ENCODE measurements around the gene PRR36.
A peak's percentile ranks its signal among the peaks of the same experiment; 100 is the strongest.
"Not testable (repeated sequence)": the region's sequence is repeated elsewhere in the genome, so short reads cannot be mapped to it uniquely, and the experiment has no call there.

PRR36 gene

DNA sequence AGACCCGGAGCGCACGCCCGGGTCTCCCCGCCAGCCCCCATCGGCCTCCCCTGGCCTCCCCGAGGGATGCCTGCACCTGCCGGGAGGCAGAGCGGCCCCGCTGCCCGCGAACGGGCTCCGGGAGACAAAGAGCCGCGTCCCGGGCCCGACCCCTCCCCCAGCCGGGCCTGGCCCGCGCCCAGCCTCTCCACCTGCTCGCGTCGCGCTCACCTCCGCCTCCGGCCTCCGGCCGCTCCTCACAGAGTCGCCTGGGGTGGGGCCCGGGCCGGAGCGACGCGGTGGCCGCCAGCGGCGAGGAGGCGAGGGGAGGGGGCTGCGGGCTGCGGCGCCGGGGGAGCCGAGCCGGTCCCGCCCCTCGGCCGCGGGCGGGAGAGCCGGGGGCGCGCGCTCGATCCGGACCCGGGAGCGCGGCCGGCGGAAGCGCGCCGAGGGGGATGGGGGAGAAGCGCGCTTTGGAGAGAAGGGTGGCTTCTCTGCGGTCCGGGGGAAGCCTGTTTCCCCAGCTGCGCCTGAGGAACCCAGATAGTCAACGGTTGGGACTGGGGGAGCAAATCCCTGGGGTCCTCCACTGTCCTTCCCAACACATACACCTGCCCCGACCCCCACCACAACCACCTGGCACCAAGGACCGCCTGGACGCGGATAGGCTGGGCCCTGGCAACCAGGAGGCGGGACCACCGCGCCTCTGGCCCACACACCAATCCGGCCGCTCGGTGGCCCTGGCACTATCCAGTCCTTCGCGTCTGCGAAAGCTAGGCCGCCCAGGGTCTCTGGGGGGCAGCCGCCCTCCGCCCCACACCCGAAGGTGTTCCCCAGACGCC lies at the start of gene PRR36:
Gene PRR36 (minus strand): TSS at position 315 of the 821 bp plus-strand sequence. CDS start 701 bp downstream, outside the sequence.
- DNase-seq = peak; percentile 32

DNA sequence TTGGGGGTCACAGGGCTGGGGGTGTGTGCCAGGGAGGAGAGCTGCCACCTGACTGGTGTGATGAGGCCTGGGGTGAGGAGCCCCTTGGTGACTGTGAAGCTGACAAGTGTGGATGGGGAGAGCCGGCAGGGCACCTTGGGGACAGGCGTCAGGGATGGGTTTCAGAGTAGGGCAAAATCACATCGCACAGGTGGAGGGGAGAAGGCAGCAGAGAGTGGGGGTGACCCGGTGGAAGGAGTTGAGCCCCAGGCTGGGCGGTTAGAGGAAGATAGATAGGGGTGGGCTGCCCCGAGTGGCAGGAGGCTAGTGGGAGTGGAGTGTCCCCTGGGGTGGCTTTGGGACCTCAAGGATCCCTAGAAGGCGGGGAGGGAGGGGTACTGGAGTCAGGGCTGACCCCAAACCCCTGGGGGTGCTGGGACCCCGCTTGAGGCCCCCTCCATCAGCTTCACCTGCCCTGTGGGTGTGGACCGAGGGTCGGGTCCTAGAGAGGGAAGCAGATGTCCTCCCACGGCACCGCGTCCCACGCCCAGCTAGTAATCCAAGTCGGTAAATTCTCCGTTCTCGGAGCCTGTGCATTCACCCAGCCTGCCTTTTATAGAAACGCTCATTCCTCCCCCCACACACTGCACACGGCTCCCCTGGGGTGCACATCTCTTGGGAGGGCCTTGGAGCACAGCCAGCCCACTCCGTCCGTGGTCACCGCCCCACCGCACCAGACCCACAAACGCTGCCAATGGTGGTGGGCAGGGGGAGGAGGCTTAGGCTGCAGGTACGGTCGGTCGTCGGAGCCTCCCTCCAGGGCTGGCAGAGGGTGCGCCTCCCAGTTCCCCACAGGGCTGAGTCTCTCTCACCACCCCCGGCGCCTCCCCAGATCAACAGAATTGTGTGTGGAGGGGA lies 49.4 kb upstream of the PRR36 start:
- no peak for DNase-seq

DNA sequence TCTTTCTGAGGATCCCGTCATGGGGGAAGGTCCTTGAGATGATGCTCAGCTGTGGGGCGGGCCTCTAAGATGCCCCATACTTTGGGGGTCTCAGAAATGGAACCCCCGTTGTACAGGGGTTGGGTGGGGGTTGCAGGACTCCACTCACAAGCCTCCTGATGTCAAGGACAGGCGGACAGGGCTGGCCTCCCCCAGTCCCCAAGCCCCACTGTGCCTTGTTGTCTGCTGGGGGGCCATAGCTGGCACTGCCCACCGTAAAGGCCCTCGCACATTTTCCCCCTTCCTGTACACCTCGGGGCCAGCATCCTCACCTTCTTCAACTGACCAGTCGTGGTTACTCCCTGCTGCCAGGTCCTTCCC lies 48.6 kb upstream of the PRR36 start:
- no peak for DNase-seq

DNA sequence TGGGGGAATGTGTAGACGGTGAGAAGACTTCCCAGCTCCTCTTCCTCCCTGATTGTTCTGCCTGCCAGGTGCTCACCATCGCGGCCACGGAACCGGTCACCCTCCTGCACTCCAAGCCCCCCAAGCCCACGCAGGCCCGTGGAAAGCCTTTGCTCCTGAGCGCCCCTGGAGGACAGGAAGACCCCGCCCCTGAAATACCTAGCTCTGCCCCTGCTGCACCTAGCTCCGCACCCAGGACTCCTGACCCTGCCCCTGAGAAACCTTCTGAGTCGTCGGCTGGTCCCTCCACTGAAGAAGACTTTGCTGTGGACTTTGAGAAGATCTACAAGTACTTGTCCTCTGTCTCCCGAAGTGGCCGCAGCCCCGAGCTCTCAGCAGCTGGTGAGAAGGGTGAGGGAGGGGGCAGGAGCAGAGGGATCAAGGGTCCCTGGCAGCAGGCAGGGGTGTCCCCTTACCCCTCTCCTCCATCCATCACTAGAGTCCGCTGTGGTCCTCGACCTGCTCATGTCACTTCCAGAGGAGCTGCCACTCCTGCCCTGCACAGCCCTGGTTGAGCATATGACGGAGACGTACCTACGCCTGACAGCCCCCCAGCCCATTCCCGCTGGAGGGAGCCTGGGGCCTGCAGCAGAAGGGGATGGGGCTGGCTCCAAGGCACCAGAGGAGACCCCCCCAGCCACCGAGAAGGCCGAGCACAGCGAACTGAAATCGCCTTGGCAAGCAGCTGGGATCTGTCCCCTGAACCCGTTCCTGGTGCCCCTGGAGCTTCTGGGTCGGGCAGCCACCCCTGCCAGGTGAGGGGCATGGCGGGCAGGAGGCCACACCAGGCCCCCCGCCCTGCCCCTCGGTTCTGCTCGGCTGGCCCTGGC lies 48.0 kb upstream of the PRR36 start:
- no peak for DNase-seq

DNA sequence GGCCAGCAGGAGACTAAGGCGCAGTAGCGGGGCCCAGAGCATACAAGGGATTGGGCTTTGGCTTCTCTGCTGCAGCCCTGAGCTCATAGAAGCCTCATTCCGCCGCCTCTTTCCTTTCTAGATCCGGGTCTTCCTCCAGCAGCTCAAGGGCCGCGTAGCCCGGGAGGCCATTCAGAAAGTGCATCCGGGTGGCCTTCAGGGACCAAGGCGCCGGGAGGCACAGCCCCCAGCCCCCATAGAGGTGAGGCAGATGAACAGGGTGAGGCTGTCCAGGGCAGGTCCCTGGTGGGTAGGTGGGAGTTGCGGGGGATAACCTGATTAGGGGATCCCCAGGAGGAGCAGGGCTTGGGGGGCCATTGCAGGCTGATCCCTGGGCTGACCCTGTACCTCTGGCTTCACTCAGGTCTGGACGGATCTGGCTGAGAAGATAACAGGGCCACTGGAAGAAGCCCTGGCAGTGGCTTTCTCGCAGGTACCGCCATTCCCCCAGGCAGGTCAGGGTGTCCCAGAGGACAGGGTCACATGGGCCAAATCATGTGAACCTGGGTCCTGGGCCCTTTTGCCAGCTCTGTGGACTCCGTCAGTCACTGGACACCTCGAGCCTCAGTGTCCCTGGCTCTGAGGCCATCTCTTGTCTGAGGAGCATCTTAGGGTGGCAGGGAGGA lies 47.2 kb upstream of the PRR36 start:
- no peak for DNase-seq

DNA sequence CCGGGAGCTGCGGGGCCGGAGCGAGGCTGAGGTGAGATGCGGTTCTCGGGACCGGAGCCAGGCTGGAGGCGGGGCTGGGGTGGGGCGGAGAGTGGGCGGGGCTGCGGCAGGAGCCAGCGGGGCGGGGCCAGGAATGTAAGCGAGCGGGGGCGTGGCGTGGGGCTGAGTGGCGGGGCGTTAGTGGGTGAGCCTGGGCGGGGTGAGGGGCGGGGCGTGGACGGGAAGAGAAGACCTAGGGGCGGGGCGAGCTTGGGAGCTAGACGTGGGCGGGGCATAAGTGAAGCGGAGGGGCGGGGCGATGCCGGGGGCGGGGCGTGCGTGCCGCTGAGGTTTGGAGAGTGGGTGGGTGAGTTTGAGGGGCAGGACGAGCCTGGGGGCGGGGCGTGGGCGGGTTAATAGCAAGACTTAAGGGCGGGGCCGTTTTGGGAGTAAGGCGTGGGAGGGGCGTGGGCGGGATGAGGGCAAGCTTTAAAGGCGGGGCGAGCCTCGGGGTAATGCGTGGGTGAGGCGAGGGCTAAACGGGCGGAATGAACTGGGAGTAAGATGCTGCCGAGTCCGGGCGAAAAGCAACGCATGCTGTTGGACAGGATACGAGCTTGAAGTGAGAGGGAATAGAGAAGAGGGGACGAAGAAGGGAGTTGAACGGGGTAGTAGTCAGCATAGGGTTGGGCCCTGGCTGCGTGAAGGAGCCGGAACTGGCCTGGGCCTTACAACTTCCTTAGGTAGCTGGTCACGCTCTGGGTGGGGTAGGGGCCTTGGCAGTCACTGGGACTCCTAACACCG lies 46.5 kb upstream of the PRR36 start:
- DNase-seq = peak; percentile 95

DNA sequence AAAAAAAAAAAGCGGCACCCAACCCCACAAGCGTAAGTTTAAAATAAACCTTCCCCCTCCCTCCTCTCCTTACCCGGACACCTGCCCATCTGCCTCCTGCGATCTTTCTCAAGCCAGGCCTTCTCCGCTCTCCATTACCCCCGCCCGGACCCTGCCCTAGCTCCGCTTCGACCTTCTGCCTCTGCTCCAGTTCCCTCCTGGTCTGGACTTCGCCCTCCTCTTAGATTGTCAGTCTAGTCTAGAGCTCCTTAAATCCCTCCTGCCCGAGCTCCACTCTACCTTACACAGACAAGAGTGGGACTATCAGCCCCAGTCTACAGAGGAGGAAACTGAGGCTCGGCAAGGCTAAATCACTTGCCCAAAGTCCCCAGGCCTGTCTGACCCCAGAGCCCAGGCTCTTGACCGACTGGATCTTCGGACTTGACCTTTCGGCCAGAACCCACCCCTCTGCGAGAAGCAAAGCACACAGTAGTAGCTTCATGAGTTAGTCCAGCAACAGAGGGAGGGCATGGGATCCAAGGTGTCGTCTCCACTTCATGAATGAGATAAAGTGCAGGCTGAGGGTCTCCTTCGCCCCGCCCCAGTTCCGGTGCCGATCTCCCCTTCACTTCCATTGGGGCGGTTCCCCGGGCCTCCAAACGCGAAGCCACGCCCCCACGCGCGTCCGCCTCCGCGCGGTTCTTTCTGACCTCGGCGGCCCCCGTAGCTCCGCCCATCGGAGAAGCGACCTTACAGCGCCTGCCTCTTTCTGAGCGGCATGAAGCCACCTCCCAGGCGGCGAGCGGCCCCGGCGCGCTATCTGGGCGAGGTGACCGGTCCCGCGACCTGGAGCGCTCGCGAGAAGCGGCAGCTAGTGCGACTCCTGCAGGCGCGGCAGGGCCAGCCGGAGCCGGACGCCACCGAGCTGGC lies 45.7 kb upstream of the PRR36 start, which contains the start of gene SNAPC2:
Gene SNAPC2 (plus strand): TSS at position 729 of the 909 bp plus-strand sequence. CDS start 29 bp downstream, at position 758.
- DNase-seq = peak; percentile 90

DNA sequence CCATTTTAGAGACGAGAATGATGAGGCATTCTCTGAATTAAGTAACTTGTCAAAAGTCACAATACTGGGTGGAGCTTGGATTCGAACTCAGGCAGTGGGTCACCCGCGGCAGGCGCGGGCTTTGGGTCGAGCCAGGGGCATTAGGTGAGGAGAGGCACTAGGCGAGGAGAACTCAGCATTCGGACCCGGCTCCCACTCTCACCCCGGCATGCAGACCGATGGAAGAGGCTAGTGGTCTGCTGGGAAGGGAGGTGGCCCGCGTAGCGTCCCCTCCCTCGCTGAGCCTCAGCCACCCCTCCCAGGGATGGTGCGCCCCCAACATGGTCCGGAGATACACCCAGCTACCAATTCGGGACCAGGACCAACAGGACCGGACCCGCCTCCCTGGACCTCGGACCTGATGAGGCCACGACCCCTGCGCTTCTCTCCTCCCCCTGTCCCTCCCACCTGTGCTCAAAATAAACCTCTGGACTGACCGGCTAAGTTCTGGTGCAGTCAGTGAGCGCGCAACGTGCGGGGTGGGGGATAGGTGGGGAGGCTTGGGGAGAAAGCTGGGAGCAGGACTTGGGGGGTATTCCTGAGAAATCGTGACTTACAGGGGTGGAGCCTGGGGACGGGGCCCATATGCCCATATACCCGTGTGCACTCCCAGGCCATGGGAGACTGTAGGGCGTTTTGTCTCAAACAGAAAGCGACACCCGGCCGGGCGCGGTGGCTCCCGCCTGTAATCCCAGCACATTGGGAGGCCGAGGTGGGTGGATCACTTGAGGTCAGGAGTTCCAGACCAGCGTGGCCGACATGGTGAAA lies 44.6 kb upstream of the PRR36 start:
- no peak for DNase-seq

DNA sequence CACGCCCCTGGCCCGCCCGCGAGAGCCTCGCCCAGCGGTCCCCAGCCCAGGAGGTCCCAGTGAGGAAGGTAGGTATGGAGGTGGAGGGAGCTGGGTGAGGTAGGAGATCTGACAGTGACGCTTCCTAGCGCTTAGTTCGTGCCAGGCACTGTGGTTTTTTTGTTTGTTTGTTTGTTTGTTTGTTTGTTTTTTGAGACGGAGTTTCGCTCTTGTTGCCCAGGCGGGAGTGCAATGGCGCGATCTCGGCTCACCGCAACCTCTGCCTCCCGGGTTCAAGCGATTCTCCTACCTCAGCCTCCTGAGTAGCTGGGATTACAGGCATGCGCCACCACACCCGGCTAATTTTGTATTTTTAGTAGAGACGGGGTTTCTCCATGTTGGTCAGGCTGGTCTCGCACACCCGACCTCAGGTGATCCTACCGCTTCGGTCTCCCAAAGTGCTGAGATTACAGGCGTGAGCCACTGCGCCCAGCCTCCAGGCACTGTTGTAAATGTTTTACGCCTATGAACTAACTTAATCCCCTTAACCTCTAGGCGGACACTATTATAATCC lies 43.9 kb upstream of the PRR36 start:
- not testable (repeated sequence) for DNase-seq

DNA sequence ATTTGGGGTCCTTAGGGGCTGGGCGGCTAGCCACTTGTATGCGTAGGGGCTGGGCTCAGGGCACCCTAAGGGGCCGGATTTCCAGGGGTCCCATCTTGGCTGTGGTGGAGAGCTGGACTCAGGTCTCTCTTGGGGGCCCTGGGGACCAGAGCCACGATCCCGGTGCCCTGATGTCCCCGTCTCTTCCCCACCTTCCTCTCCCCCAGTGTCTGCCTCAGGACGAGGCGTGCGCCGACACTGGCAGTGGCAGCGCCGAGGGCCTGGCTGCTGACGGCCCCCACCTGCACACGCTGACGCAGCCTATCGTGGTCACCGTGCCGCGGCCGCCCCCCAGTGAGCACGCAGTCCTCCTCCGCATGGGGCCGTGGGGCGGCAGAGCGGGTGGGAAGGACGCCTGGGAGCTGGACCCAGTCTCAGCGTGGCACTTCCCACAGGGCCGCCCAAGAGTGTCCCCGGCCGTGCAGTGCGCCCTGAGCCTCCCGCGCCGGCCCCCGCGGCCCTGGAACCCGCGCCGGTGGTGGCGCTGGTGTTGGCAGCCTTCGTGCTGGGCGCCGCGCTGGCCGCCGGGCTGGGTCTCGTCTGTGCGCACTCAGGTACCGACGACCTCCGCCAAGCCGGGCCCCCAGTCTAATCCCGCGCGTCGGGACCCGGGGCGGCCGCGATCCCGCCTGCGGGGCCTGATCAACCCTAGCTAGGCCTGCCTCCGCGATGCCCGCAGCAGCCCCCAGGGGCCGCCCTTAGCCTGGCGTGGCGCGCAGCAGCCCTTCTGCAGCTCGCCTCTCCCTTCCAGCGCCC lies 43.3 kb upstream of the PRR36 start:
- DNase-seq = peak; percentile 11

DNA sequence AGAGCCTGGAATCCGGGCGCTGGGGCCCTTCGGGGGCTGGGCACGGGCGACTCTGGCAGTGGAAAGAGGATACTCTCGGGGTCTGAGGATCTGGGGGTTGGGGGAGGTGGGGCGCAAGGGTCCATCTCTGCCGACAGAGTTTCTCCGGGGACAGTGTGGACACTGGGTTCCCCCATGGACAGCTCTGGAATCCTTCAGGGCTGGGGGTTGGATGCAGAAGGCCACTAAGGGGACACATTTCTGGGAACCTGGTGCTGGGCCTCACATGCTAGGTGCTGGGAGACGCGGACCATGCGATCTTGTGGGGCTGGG lies 42.7 kb upstream of the PRR36 start:
- no peak for DNase-seq

DNA sequence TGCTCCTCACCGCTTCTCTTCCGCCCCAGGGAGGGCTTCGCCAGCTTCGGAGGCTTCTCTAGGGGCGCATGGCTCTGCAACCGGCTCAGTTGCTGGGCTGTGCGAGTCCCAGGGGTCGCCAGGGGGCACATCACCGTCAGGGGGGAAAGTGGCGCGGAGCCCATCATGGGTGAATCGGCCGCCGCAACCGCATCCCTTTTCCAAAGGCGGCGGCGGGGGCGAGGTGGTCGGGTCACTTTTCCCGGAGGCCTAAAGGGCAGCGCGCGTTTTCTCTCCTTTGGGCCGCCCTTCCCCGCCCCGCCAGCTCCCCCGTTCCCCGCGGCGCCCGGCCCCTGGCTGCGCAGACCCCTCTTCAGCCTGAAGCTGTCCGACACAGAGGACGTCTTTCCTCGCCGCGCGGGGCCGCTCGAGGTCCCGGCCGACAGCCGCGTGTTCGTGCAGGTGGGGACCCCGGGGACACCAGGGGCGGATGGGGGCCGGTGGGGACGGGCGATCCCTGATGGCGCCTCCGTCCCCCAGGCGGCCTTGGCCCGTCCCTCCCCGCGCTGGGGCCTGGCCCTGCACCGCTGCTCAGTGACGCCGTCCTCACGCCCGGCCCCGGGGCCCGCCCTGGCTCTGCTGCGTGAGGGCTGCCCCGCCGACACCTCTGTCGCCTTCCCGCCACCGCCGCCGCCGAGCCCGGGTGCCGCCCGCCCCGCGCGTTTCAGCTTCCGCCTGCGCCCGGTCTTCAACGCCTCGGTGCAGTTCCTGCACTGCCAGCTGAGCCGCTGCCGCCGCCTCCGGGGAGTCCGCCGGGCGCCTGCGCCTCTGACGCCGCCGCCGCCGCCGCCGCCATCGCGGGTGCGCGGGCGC lies 42.1 kb upstream of the PRR36 start:
- no peak for DNase-seq

DNA sequence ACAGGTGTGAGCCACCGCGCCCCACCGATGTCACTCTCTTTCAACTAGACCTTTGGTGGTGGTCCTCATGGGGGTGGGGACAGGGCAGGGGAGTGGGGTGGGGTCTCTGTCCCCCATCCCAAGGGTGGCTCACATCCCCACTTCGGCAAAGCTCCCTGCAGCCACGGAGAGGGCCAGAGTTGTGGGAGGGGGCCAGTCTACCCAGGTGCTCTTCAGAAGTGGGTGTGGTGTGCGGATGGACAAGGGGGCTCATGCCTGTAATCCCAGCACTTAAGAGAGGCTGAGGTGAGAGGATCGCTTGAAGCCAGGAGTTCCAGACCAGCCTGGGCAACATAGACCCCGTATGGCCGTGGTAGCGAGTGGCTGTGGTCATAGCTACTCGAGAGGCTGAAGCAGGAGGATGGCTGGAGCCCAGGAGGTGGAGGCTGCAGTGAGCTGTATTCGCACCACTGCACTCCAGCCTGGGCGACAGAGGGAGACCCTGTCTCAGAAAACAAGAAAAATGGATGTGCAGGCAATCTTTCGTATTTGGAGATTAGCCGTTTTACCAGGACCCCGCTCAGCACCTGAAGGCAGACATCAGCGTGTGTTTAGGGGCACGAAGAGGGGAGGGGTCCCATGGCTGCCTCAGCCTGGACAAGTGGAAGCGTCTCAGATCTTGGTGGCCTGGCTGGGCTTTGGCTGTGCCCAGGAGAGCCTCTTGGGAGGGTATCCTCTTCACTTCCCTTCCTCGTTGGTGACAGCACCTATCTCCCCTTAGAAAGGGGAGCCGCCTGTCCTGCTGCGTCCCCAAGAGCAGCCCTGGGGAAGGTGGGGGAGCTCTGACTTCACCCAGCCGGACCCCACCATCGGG lies 41.3 kb upstream of the PRR36 start:
- no peak for DNase-seq

DNA sequence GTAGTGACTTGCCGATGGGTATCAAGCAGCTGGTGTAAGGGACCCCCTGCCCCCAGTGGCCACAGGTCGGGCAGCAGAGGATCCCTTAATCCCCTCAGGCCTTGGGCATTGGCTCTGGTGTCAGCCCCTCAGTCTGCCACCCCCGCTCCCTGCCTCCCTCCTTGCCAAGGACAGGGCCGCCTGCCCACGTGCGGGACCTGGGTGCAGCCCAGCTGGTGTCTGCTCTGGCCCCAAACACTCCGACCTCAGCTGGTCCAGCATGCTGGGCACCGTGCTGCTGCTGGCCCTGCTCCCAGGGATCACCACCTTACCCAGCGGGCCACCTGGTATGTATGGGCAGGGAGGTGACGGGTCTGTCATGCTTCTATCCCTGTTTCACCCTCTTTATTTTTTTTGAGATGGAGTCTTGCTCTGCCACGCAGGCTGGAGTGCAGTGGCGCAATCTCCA lies 40.4 kb upstream of the PRR36 start, which contains the start of gene TGFBR3L:
Gene TGFBR3L (plus strand): TSS at position 233 of the 448 bp plus-strand sequence.
- no peak for DNase-seq

DNA sequence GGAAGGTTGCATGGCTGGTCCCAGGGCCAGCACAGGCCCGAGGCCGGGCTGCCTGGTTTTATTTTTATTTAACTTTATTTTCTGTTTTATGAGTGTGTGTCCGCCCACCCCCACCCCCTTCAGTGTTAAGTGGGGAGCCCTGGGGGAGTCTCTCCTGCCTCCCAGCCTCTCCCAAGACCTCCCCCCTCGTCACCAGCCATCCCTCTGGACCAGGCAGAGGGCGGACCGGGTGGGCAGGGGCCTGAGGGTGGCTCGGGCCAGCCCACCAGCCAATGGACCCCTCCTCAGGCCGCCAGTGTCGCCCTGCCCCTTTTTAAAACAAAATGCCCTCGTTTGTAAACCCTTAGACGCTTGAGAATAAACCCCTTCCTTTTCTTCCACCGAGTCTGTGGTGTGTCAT lies 39.9 kb upstream of the PRR36 start:
- no peak for DNase-seq

DNA sequence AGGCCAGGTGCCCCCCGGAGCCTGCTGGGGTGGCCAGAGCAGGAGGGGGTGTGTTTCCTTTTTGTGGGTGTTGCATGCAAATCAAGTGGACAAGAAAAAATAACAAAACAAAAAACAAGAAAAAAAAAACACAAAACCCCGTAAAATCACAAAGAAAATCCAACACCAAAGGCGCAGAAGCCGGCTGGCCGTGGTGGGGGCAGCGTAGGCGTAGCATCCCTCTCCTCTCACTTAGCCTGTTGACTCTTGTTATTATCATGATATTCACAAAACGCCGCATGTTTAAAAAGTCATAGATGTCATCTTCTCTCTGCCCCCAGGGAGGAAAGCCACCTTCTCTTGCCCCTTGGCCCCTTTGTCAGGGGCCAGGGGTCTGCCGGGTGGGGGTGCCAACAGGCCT lies 39.5 kb upstream of the PRR36 start:
- no peak for DNase-seq

Data from midbrain (tissue), 1 donor.